GM19239 (cell line): ENCODE measurements around the gene LAP3.

ENCODE experiments used
- DNase-seq: peaks from one replicate; pipeline ENCODE4 v3.0.0; 2011; ENCODE audit warnings: low spot score; ENCODE audit not compliant: insufficient read length
- FAIRE-seq: peaks from 2 replicates; lab custom pipeline; 2011; peaks lifted over from hg19 to GRCh38; lab: Jason Lieb, UNC

Gene LAP3

DNA sequence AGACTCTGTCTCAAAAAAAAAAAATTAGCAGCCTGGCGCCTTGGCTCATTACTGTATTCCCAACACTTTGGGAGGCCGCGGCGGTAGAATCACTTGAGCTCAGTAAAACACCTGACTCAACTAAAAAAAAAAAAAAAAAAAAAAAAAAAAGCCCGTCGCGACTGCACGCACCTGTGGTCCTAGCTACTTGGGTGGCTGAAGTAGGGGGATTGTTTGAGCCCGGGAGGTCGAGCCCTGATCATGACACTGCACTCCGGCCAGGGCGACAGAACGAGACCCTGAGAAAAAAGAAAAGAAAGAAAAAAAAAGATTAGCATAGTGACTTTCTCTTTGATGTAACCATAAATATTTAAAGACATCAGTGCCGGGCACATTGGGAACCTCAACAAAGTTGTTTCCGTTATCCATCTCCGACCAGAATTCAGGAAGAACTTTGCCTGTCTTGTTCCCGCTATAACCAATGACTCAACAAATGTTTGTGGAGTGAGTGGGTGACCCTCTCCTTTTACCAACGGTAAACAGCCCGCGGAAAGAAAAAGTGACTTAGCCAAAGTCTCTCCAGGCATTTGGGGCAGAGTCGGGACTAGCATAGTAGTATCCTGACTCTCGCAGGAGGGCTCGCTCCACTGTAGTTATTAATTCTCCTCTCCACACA, 36.9 kb downstream of the LAP3 start:
- peak; percentile 11 for FAIRE-seq
- no peak for DNase-seq

DNA sequence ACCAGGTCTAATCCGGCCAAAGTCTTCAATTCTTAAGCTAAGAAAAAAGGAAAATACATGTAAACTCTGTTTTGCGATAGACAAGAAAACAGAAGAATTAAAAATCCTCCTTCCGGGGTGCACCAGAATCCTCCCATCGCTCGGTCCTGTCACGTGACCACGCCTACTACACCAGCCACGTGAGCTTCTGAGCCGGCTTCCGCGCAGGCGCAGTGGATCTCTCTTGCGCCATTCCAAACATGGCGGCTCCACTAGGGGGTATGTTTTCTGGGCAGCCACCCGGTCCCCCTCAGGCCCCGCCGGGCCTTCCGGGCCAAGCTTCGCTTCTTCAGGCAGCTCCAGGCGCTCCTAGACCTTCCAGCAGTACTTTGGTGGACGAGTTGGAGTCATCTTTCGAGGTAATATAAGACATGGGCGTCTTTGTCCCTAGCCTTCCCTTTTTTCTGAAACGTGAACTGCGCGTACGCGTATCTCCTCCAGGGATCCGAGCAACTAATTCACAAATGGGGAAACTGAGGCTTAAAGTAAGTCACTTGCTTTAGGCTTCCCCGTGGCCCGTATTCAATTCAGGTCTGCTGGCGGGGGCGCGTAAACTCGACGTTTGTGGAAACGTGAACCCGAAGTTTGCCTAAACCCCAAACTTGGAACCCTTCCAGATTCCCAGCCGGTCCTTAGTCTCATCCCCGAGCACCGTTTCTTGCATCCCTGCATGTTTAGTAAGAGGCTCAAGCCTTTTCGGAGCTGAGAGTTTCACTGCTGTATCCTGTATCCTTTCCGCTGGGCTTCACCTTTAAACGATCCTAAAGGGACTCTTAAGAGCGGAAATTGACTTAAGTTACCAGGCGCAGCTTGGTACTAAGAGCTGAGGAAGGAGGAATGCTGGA, 37.7 kb downstream of the LAP3 start, which contains the start of gene MED28:
Gene MED28 (plus strand): TSS at position 226 of the 884 bp plus-strand sequence. CDS start 14 bp downstream, at position 240.
- DNase-seq (peak; percentile 85), FAIRE-seq (peak; percentile 95)

DNA sequence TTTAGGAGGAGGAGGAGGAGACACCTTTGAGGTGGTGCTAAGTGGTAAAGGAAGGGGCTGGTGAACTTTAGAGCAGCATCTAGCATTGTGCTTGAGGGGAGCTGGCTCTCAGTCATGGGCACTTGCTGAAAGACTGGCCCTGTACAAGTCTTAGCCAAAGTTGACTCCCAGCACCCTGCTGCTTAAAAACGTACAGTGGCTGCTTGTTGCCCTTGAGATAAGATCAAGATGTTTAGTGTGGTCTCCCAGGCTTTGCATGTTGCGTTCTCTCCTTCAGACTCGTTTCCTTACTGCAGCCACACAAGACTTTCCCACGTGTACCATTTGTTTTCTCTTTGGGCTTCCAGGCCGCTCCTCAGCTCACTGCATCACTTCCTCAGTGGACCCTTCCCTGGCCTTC, 39.3 kb downstream of the LAP3 start:
- no peak for DNase-seq
- FAIRE-seq: no peak

DNA sequence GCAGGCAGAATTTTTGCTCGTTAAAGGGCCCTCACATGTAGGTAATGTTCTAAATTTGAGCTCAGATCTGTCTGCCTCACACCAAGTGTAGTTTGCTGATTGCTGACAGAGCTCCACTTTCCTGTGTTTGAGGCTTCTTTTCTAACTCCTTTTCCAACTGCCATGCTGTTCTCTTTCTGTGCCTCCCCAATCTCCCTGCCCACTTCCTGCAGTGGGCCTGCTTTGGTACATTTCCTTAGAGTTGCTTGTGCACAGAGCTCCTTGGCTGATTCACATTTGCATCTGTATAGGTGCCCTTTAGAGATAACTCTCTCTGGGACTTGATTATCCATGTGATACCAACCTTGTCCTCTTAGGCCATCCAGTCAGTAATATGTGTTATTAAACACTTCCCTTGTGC, 41.9 kb downstream of the LAP3 start:
- no peak for DNase-seq
- no peak for FAIRE-seq

DNA sequence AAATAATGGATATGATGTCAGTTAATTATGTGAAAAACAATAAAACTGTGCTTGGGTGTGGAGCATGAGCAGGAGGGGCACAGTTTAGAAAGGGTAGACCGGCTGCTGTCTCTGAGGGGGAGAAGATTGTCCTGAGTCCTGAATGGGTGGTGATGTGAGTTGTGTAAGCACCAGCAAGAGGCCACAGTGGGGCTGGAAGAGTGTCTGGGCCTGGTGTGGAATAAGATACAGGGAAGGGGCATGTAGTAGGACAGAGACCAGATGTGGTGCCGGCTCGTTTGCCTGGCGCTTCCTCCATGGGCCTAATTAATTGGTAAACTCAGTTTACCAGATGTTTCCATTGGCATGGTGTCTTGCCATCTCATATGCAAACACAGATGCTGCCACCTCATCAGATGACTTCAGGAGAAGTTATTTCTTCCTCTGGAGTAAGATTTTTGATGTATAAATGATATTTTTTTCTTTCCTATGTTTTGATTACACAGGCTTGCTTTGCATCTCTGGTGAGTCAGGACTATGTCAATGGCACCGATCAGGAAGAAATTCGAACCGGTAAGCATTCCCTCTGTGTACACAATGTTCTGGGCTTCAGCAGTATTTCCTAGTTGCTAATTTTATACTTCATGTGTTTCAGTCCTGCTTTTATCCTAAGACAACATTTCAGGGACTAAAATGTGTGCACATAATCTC, 42.6 kb downstream of the LAP3 start:
- FAIRE-seq (no peak), DNase-seq (no peak)

DNA sequence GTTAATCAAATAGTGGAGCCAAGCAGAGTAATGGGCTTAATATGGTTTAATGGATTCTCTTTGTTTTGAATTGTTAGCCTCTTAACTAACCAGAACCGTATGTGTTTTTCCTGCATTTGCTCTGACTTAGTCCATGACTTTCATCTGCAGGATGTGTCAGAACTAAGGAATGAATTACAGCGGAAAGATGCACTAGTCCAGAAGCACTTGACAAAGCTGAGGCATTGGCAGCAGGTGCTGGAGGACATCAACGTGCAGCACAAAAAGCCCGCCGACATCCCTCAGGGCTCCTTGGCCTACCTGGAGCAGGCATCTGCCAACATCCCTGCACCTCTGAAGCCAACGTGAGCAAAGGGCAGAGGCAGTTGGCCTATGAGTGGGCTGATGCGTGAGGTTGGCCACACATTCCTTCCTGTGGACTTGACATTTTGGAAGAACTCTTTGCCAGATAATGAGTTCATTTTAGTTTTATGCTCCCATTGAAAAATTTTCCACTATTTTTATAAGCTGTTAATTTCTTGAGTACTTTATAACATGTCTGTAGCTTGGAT, 46.5 kb downstream of the LAP3 start:
- FAIRE-seq (no peak), DNase-seq (no peak)

DNA sequence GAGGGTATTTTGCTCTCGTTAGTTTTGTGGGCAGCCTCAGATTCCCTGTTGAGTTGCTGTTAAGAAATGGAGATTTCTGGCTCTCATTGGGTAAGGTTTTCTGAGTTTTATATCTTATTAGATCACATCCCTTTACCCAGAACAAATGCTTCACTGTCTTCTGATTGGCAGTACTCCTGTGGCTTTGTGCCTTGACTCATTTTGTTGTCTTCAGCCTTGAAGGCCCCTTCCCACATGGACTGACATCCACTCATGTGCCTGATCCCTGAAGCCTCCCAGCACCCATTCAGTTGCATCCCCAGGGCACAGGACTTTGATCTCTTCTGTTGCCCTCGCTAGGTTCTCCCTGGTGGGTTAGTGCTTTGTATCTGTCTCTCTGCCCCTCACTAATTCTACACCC, 47.8 kb downstream of the LAP3 start:
- DNase-seq: no peak
- no peak for FAIRE-seq

DNA sequence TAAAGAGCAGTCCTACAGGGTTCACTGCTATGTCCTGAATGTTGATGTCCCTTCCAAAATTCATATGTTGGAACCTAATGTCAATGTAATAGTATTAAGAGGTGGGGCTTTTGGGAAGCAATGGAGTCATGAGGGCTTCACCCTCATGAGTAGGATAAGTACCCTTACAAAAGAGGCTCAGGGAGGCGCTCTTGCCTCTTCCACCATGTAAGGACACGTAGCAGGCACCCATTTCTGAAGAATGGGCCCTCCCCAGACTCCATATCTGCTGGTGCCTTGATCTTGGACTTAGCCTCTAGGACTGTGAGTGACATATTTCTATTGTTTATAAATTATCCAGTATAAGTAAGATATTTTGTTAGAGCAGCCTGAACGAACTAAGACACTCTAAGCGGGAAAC, 53.2 kb downstream of the LAP3 start:
- DNase-seq: no peak
- no peak for FAIRE-seq

DNA sequence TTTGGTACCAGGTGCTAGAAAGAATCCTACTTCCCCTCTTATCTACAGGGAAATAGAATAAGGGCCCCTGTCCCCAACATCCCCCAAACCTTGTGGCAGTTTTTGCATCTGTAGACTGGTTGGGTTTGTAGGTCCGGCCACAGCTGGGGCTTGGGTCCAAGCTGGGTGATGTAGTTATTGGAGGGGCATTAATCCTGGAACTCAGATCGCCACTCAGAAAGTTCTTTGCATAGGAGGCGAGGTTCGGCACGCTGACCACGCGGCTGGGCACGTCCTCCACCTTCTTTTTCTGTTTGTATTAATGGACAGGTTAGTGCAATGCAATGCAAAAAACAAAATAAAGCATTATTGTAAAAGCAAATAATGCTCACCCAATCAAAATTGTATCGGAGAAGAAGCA, 56.6 kb downstream of the LAP3 start:
- FAIRE-seq: no peak
- no peak for DNase-seq

DNA sequence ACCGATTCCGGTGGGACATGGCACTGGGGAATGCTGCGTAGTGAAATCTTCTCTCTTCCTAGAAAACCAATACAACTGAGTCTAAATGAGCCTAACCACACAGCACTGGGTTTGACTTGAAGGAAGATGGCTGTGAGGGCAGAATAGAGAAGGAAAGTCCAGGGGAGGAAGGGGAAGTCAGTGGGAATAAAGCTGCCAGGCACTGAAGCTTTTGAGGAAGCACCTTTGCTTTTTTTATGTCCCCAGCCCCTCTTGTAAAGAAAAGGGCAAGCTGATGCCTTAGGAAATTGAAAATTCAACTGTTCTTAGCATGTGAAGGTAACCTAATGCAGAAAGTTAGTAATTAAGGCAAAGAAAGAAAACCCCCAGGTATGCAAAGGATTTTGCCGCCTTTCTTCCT, 58.1 kb downstream of the LAP3 start:
- DNase-seq (no peak), FAIRE-seq (no peak)

DNA sequence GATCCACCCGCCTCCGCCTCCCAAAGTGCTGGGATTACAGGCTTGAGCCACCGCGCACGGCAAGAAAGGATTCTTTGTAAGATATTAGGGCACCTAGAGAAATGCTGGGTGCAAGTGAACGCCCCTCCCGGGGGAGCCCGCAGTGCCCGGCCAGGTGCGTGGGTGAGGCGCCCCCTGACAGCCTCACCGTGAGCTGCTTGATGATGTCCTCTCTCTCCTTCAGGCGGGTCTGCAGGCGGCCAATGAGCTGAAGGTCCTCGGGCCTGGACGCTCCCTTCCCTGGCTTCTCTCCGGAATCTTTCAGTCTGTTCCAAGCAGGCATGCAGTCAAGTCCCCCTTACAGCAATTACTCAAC, 59.3 kb downstream of the LAP3 start:
- DNase-seq (no peak), FAIRE-seq (no peak)

DNA sequence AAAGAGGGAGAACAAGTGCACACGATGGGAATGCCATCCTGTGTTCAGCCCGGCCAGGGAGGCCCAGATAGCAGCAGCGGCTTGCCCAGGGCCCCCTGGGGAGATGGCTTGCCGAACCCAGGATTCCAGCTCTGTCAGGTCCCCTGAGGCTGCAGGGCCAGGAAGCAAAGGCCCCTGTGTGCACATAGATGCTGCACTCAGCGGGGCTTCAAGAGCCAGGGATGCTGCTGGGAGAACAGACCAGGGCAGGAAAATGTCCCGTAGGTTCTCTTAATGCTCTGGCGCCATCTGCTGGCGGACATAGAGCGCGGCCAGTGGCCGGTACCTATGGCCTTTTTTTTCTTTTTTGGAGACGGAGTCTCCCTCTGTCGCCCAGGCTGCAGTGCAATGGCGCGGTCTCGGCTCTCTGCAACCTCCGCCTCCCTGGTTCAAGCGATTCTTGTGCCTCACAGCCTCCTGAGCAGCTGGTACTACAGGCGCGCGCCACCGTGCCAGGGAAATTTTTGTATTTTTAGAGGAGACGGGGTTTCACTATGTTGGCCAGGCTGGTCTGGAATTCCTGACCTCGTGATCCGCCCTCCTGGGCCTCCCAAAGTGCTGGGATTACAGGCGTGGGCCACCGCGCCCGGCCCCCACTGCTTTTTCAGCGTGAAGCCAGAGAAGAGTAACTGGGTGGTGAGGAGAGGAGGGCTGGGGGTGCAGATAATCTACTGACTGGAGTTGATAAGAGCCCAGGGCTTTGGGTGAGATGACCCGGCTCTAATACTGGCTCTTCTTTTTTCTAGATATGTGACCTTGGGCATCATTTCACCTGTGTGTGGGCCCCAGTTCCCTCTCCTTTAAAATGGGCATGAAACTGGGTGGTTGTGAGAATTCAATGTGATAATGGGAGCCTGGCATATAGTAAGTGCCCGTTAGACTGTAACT, 60.0 kb downstream of the LAP3 start:
- DNase-seq: peak; percentile 78
- FAIRE-seq: peak; percentile 70

DNA sequence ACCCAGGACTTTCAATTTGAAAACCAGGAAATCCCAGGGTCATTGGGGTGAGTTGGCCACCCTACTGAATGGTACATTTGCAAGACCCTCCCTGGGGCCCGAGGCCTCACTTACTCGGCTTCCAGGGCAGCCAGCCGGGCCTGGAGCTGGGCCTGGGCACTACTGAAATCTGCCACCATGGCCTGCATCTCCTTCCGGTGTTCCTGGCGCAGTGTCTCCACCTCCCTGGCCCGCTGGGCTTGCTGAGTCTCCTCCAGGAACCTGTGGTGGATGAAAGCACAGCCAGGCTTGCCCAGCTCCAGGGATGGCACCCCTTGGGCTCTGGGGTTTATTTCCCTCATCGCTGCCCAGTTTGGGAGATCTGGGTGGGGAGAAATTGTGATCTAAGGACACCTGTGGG, 62.1 kb downstream of the LAP3 start:
- DNase-seq (no peak), FAIRE-seq (no peak)

DNA sequence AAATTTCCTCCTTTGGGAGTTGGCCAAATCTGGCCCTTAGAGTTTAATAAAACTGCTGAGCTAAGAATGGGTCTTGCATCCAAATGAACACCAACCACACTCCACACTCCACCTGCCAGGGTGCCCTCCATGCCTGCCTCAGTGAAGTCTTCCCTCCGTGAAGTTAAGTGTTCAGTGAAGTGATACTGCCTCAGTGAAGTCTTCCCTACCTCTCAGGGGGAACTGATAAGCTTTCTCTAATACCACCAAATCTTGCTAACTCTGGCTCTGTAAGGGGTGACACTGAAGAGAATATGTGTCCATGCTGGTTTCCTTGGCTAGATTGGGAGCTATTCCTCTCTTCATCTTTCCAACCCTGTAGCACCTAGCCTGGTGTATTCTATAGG, 65.4 kb downstream of the LAP3 start:
- DNase-seq (no peak), FAIRE-seq (no peak)

DNA sequence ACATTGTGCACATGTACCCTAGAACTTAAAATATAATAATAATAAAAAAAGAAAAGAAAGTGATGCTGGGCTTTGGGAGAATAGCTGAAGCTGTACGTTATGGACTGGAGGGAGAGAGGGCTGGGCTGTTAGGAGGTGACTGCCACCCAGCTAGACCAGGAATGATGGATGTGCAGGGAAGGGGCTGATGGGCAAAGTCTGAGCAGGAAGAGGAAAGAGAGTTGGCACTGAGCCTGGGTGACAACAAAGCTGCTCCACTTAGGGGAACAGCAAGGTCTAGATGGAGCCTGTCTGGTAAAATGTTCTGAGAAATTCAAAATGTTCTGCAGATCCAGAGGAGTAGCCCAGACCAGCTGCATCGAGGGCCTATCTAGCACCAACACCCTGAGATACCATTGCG, 69.7 kb downstream of the LAP3 start:
- FAIRE-seq (no peak), DNase-seq (no peak)

DNA sequence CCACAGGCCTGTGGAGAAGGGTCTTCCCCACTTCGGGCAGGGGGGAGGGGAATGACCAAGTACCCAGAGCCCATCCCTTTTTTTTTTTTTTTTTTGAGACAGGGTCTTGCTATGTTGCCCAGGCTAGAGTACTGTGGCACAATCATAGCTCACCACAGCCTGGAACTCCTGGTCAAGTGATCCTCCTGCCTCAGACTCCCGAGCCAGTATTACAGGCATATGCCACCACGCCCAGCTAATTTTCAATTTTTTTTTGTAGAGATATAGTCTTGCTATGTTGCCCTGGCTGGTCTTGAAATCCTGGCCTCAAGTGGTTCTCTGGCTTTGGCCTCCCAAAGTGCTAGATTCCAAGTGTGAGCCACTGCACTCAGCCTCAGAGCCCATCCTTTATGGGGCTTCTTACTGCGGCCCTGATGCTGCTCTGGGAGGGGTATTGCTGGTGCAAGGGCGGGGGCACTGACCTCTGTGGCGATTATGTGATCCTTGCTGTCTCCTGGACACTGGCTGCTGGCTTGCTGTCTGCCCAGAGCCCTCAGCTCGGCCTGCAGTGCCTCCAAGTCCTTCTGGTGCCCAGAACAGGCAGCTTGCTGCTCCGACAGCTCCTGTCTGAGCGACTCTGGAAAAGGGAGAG, 70.3 kb downstream of the LAP3 start:
- DNase-seq (no peak), FAIRE-seq (no peak)

DNA sequence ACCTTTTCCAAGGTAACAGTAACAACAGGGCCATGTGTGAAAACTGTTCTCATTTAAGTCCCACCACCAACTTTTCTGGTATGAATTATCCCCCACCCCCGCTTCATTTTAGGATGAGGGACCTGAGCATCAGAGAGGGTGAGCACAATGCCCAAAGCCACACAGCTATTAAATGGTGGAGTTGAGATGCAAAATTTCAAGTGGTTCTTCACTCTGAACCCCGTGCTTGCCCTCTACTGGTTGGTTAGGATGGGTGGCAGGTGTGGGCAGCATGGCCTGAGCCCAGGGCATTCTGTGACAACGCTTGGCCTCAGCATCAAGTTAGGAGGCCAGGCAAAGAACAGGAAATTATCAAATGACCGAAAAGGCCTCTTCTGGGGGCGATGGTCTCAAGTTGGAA, 70.9 kb downstream of the LAP3 start:
- FAIRE-seq: no peak
- DNase-seq: no peak

DNA sequence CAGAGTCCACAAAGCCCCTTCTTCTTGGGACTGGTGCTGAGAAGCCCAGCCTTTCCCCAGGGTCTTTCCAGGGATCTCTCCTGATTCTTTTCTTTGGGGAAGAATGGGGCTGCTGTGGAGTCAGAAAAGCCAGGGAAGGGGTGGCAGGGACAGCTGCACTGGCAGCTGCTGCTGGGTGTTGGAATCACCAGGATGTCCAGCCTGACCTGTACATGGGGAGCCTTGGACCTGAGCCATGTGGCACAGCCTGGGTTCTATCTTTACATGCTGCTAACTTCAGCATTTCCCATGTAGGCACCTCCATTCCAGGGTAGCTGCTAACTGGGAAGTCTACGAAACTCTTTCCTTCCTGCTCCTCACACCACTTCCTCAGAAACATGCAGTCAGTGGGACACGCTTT, 73.4 kb downstream of the LAP3 start:
- FAIRE-seq: no peak
- no peak for DNase-seq

DNA sequence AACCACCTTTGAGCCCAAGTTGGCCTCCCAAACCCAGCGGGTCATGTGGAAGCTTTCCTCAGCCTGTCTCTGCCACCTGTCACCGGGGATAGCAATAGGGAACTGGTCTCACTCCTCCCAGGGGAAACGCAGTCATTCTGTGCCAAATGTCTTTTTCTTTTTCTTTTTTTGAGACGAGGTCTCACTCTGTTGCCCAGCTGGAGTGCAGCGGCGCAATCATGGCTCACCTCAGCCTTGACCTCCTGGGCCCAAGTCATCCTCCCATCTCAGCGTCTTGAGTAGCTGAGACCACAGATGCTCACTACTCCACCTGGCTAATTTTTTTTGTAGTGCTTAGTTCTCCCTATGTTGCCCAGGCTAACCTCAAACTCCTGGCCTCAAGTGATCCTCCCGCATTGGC, 77.7 kb downstream of the LAP3 start:
- DNase-seq: no peak
- FAIRE-seq: no peak
